HepG2 (cell line): ENCODE data around the gene MAPK10.

Source experiments
- EZH2 ChIP-seq: conservative IDR thresholded peaks from 2 replicates; pipeline ENCODE4 v1.6.1; 2012; ENCODE audit warnings: mild to moderate bottlenecking, low read depth, low read length, moderate library complexity
- FOXP1 ChIP-seq, 2 experiments: fragments of 450-650 bp in 1 of 2; IDR thresholded peaks; 2 replicates each; pipeline ENCODE4 v1.6.1; 2017 to 2018; ENCODE audit warnings: antibody characterized with exemption in 1 of 2
- POLR2AphosphoS5 ChIP-seq: IDR thresholded peaks from 2 replicates; pipeline ENCODE4 v1.6.1; 2012; ENCODE audit warnings: low read depth, low read length
- SALL2 ChIP-seq: sonication (generic); formaldehyde crosslinking; IDR thresholded peaks from 2 replicates; pipeline ENCODE4 v1.8.1; 2023; ENCODE audit warnings: mild to moderate bottlenecking, missing genetic modification reagents, inconsistent platforms
- TBP ChIP-seq: sonication (generic); formaldehyde crosslinking; IDR thresholded peaks from 2 replicates; pipeline ENCODE4 v1.5.0; 2020; ENCODE audit warnings: missing genetic modification reagents
- TEAD2 ChIP-seq: sonication (generic); formaldehyde crosslinking; IDR thresholded peaks from 2 replicates; pipeline ENCODE4 v1.9.0; 2021; ENCODE audit warnings: missing genetic modification reagents
- ZSCAN20 ChIP-seq: sonication (generic); formaldehyde crosslinking; IDR thresholded peaks from 2 replicates; pipeline ENCODE4 v1.4.0; 2020; ENCODE audit warnings: missing genetic modification reagents, mild to moderate bottlenecking, borderline replicate concordance

GRCh38 chr4:86092684-86093083, 267.2 kb downstream of the MAPK10 start:
- no peak for TF ChIP-seq POLR2AphosphoS5
- TF ChIP-seq FOXP1 (IDR thresholded peaks at IDR 0.05): no peak
- no peak for TF ChIP-seq FOXP1 (CRISPR knock-in tag; IDR thresholded peaks at IDR 0.05)
- TF ChIP-seq TEAD2: no peak
- TF ChIP-seq SALL2 (CRISPR knock-in tag): no peak
- TF ChIP-seq EZH2: no peak
- no peak for TF ChIP-seq TBP (CRISPR knock-in tag)
- no peak for TF ChIP-seq ZSCAN20 (CRISPR knock-in tag)
